ENCODE data around the gene GMEB2.

GMEB2 gene

GRCh38 chr20:63589261-63590217, 37.4 kb downstream of the GMEB2 start:
- no peak for DNase-seq (ENCODE audit: low spot score)

- DNase-seq (ENCODE audit: low spot score): no peak
These were observed 38.3 kb downstream of the GMEB2 start for GRCh38 chr20:63588641-63589041.

- no peak for DNase-seq (ENCODE audit: low spot score)
These were observed 38.9 kb downstream of the GMEB2 start for GRCh38 chr20:63587776-63588591.

- no peak for DNase-seq (ENCODE audit: low spot score)
These were observed 39.6 kb downstream of the GMEB2 start for GRCh38 chr20:63587256-63587655.

GRCh38 chr20:63586797-63587196, 40.1 kb downstream of the GMEB2 start:
- no peak for DNase-seq (ENCODE audit: low spot score)

GRCh38 chr20:63585616-63586565, 41.0 kb downstream of the GMEB2 start:
- DNase-seq (ENCODE audit: low spot score): no peak

GRCh38 chr20:63582382-63583063, 44.4 kb downstream of the GMEB2 start:
- no peak for DNase-seq (ENCODE audit: low spot score)

- DNase-seq (ENCODE audit: low spot score): peak; percentile 83
These were observed 46.0 kb downstream of the GMEB2 start for GRCh38 chr20:63580796-63581461.

- DNase-seq (ENCODE audit: low spot score): no peak
These were observed 47.7 kb downstream of the GMEB2 start for GRCh38 chr20:63579017-63579694.

GRCh38 chr20:63578224-63579016, 48.5 kb downstream of the GMEB2 start:
- no peak for DNase-seq (ENCODE audit: low spot score)

- DNase-seq (ENCODE audit: low spot score): no peak
These were observed 49.5 kb downstream of the GMEB2 start for GRCh38 chr20:63577317-63577894.

- DNase-seq (ENCODE audit: low spot score): no peak
These were observed 50.6 kb downstream of the GMEB2 start for GRCh38 chr20:63576311-63576710.

GRCh38 chr20:63574829-63575743, 51.8 kb downstream of the GMEB2 start:
- DNase-seq (ENCODE audit: low spot score): no peak

GRCh38 chr20:63574156-63574828, 52.6 kb downstream of the GMEB2 start, which contains the start of gene HELZ2:
HELZ2 (minus strand) TSS chr20:63574239; CDS start chr20:63572385, 1,854 bp downstream.
- peak; percentile 70 for DNase-seq (ENCODE audit: low spot score)

- no peak for DNase-seq (ENCODE audit: low spot score)
These were observed 53.2 kb downstream of the GMEB2 start for GRCh38 chr20:63573647-63574131.

GRCh38 chr20:63572788-63573646, 53.9 kb downstream of the GMEB2 start:
- DNase-seq (ENCODE audit: low spot score): peak; percentile 23

Data from kidney tubule cell (primary cell).